Thoracic aorta (tissue), 2 donors: ENCODE results near the gene RNASE4. TPM values are rescaled to one million over a fixed set of nuclear protein-coding genes. Genes with fewer than 3 reads are reported as not detected.
A peak's percentile ranks its signal among the peaks of the same experiment; 100 is the strongest.
"Not testable (repeated sequence)": the region's sequence is repeated elsewhere in the genome, so short reads cannot be mapped to it uniquely, and the experiment has no call there.

Experiments
- ATAC-seq: fragments of 150-250 bp; one replicate; pipeline ENCODE4 v1.8.0; 2017; ENCODE audit warnings: low read depth; ENCODE audit not compliant: insufficient number of reproducible peaks, low FRiP score
- DNase-seq: peaks from one replicate; pipeline ENCODE4 v3.0.0-alpha.2; 2020; ENCODE audit warnings: low spot score
- H3K27ac ChIP-seq, 2 donors: fragments of 200-600 bp; sonication (generic); 1 replicate in 1 of 2; 2 replicates in 1 of 2; pipeline ENCODE4 v1.5.1; 2016; ENCODE audit warnings: mild to moderate bottlenecking in 2 of 2, moderate library complexity in 2 of 2
- H3K27me3 ChIP-seq: fragments of 200-600 bp; sonication (generic); replicated peaks from 2 replicates; pipeline ENCODE4 v1.6.0; 2016; ENCODE audit warnings: mild to moderate bottlenecking; ENCODE audit not compliant: insufficient read depth
- H3K36me3 ChIP-seq: fragments of 200-600 bp; sonication (generic); one replicate; pipeline ENCODE4 v1.5.1; 2016
- H3K4me1 ChIP-seq, 2 donors: fragments of 200-600 bp; sonication (generic); 1 replicate in 1 of 2; 2 replicates in 1 of 2; pipeline versions ENCODE4 v1.5.1 to v1.6.0; 2016; ENCODE audit warnings: low read depth in 2 of 2, mild to moderate bottlenecking in 1 of 2; ENCODE audit not compliant: control insufficient read depth in 1 of 2
- H3K4me3 ChIP-seq: fragments of 200-600 bp; sonication (generic); 2 replicates; pipeline ENCODE4 v1.5.1; 2016; ENCODE audit warnings: mild to moderate bottlenecking
- H3K9me3 ChIP-seq: fragments of 200-600 bp; sonication (generic); 2 replicates; pipeline ENCODE4 v1.5.1; 2016
- CTCF ChIP-seq: fragments of 200-600 bp; sonication (generic); IDR thresholded peaks from one replicate; pipeline ENCODE4 v1.5.1; 2019; ENCODE audit warnings: antibody characterized with exemption
- total RNA-seq, 2 donors: library from RNA; depleted of rRNA; stranded (reverse); fragments of >200 nt; gene quantifications; one replicate each; pipeline versions ENCODE4 v1.1.0 to v1.2.3, GENCODE V29; 2016

The RNASE4 gene
- 10 to 100 TPM; 45.6 to 66.4 TPM for total RNA-seq

- no peak for TF ChIP-seq CTCF
- Histone ChIP-seq H3K36me3 (no peaks in the 10 kb centered on the region), H3K4me1 (peaks cover 18 to 40% of the 10 kb centered on the region in 2 donors), H3K4me3 (peak within 1 kb of the TSS; percentile 86), H3K27me3 (no peaks in the 10 kb centered on the region), H3K27ac (peak within 1 kb of the TSS; percentile 98 to 100), H3K9me3 (no peaks in the 10 kb centered on the region)
- ATAC-seq (peak; percentile 9), DNase-seq (peak; percentile 53)
These were observed at the start of gene RNASE4 for GRCh38 chr14:20683891-20684661. Gene RNASE4 (plus strand): TSS chr14:20684560. CDS start chr14:20699372, 14,812 bp downstream.

- H3K4me1 ChIP-seq: no peaks in the 10 kb centered on the region
- DNase-seq (no peak), ATAC-seq (no peak)
- no peak for TF ChIP-seq CTCF
- H3K36me3 ChIP-seq: no peaks in the 10 kb centered on the region
- no peak within 1 kb of the TSS for H3K4me3 ChIP-seq
- H3K27ac ChIP-seq: no peak within 1 kb of the TSS
- H3K27me3 ChIP-seq: no peaks in the 10 kb centered on the region
- no peaks in the 10 kb centered on the region for H3K9me3 ChIP-seq
These were observed 42.8 kb upstream of the RNASE4 start, which contains the start of gene OR6S1 for GRCh38 chr14:20641591-20641990. Gene OR6S1 (minus strand): TSS chr14:20641691. CDS start chr14:20641691, 0 bp downstream.

GRCh38 chr14:20642182-20642581 lies 42.2 kb upstream of the RNASE4 start:
- no peaks in the 10 kb centered on the region for H3K36me3 ChIP-seq
- no peaks in the 10 kb centered on the region for H3K9me3 ChIP-seq
- DNase-seq (no peak), ATAC-seq (no peak)
- H3K27me3 ChIP-seq: no peaks in the 10 kb centered on the region
- no peak overlapping the region for H3K4me3 ChIP-seq
- no peaks in the 10 kb centered on the region for H3K4me1 ChIP-seq
- no peak for TF ChIP-seq CTCF
- H3K27ac ChIP-seq: no peak overlapping the region

- H3K27me3 ChIP-seq, H3K9me3 ChIP-seq, H3K27ac ChIP-seq, H3K4me3 ChIP-seq, H3K4me1 ChIP-seq, DNase-seq, ATAC-seq, H3K36me3 ChIP-seq: not testable (repeated sequence)
These were observed 41.6 kb upstream of the RNASE4 start for GRCh38 chr14:20642755-20643154.

- Histone ChIP-seq H3K27ac (no peak overlapping the region), H3K4me3 (no peak overlapping the region), H3K36me3 (no peaks in the 10 kb centered on the region), H3K27me3 (no peaks in the 10 kb centered on the region), H3K9me3 (no peaks in the 10 kb centered on the region), H3K4me1 (no peaks in the 10 kb centered on the region)
- no peak for TF ChIP-seq CTCF
- ATAC-seq: no peak
- DNase-seq: no peak
These were observed 39.8 kb upstream of the RNASE4 start for GRCh38 chr14:20644520-20644919.

- no peak overlapping the region for H3K4me3 ChIP-seq
- H3K9me3 ChIP-seq: no peaks in the 10 kb centered on the region
- no peak for TF ChIP-seq CTCF
- no peak overlapping the region for H3K27ac ChIP-seq
- no peaks in the 10 kb centered on the region for H3K4me1 ChIP-seq
- no peaks in the 10 kb centered on the region for H3K36me3 ChIP-seq
- peaks cover 5% of the 10 kb centered on the region for H3K27me3 ChIP-seq
- no peak for ATAC-seq
- no peak for DNase-seq
These were observed 38.9 kb upstream of the RNASE4 start for GRCh38 chr14:20645481-20645880.
